Measurements from ENCODE around the gene MYBPC1. TPM values are rescaled to one million over a fixed set of nuclear protein-coding genes. Genes with fewer than 3 reads are reported as not detected.
"Not testable (repeated sequence)": the region's sequence is repeated elsewhere in the genome, so short reads cannot be mapped to it uniquely, and the experiment has no call there.

MYBPC1 gene
- total RNA-seq, 1 donor from 2014 or later = not detected

GRCh38 chr12:101729842-101730241, 135.1 kb downstream of the MYBPC1 start:
- DNase-seq (ENCODE audit: low read depth, low spot score) = no peak
- Mint-ChIP-seq H3K4me3 (no peak overlapping the region), H3K9me3 (no peaks in the 10 kb centered on the region), H3K36me3 (ENCODE audit: low read depth) (peaks cover 11% of the 10 kb centered on the region), H3K4me1 (no peaks in the 10 kb centered on the region), H3K27me3 (ENCODE audit: low read depth) (no peaks in the 10 kb centered on the region), H3K27ac (ENCODE audit: unreplicated experiment) (no peak overlapping the region)
- TF ChIP-seq CTCF (conservative IDR thresholded peaks at IDR 0.05) = no peak

- no peaks in the 10 kb centered on the region for H3K27me3 Mint-ChIP-seq (ENCODE audit: low read depth)
- peaks cover 11% of the 10 kb centered on the region for H3K36me3 Mint-ChIP-seq (ENCODE audit: low read depth)
- H3K4me1 Mint-ChIP-seq = no peaks in the 10 kb centered on the region
- H3K27ac Mint-ChIP-seq (ENCODE audit: unreplicated experiment) = no peak overlapping the region
- no peak for DNase-seq (ENCODE audit: low read depth, low spot score)
- H3K4me3 Mint-ChIP-seq = no peak overlapping the region
- no peak for TF ChIP-seq CTCF (conservative IDR thresholded peaks at IDR 0.05)
- no peaks in the 10 kb centered on the region for H3K9me3 Mint-ChIP-seq
These were observed 137.5 kb downstream of the MYBPC1 start for GRCh38 chr12:101732318-101732717.

- Mint-ChIP-seq H3K4me3 (no peak overlapping the region), H3K9me3 (no peaks in the 10 kb centered on the region), H3K36me3 (ENCODE audit: low read depth) (peaks cover 11% of the 10 kb centered on the region), H3K27ac (ENCODE audit: unreplicated experiment) (no peak overlapping the region), H3K27me3 (ENCODE audit: low read depth) (no peaks in the 10 kb centered on the region), H3K4me1 (no peaks in the 10 kb centered on the region)
- TF ChIP-seq CTCF (conservative IDR thresholded peaks at IDR 0.05) = no peak
- no peak for DNase-seq (ENCODE audit: low read depth, low spot score)
These were observed 138.4 kb downstream of the MYBPC1 start for GRCh38 chr12:101733166-101733565.

GRCh38 chr12:101734482-101734881, 139.7 kb downstream of the MYBPC1 start:
- not testable (repeated sequence) for DNase-seq (ENCODE audit: low read depth, low spot score); H3K4me3 Mint-ChIP-seq; H3K27ac Mint-ChIP-seq (ENCODE audit: unreplicated experiment); H3K27me3 Mint-ChIP-seq (ENCODE audit: low read depth); H3K4me1 Mint-ChIP-seq; H3K9me3 Mint-ChIP-seq
- peaks cover 11% of the 10 kb centered on the region for H3K36me3 Mint-ChIP-seq (ENCODE audit: low read depth)

Other genes with a start within 250 kb of the MYBPC1 start
- gene ARL1, start 187.2 kb upstream of the MYBPC1 start, total RNA-seq = 53.3 and 53.5 TPM in 2 replicates
- not detected in 2 replicates for gene SPIC, start 119.6 kb upstream of the MYBPC1 start, total RNA-seq
- gene CHPT1, start 102.7 kb downstream of the MYBPC1 start, total RNA-seq = 20.7 and 22.7 TPM in 2 replicates
- gene SYCP3, start 144.5 kb downstream of the MYBPC1 start, total RNA-seq = 0.36 TPM in 1 of 2 replicates, not detected in the other
- 11.0 and 13.6 TPM in 2 replicates for gene GNPTAB, start 236.0 kb downstream of the MYBPC1 start, total RNA-seq

All from neural crest cell (in vitro differentiated cells).